Fibroblast of lung (primary cell): ENCODE data around the gene SCRN2. TPM values are rescaled to one million over a fixed set of nuclear protein-coding genes. Genes with fewer than 3 reads are reported as not detected.

ENCODE experiments used
- DNase-seq, 2 donors: peaks; one replicate each; pipeline versions ENCODE4 v3.0.0 to v3.0.0-alpha.2; 2010; ENCODE audit warnings: low read depth in 2 of 2
- H2AFZ ChIP-seq: 2 replicates; pipeline ENCODE4 v1.5.1; 2012; ENCODE audit warnings: low read length, control low read depth, inconsistent platforms
- H3K27ac ChIP-seq: 2 replicates; pipeline ENCODE4 v1.5.1; 2011; ENCODE audit warnings: low read length, control low read depth; ENCODE audit not compliant: insufficient read depth
- H3K27me3 ChIP-seq: 2 replicates; pipeline ENCODE4 v1.5.1; 2011; ENCODE audit warnings: mild to moderate bottlenecking, low read length; ENCODE audit not compliant: control insufficient read depth, insufficient read depth
- H3K36me3 ChIP-seq: 2 replicates; pipeline ENCODE4 v1.5.1; 2011; ENCODE audit warnings: low read length; ENCODE audit not compliant: control insufficient read depth, insufficient read depth
- H3K4me1 ChIP-seq: 2 replicates; pipeline ENCODE4 v1.5.1; 2011; ENCODE audit warnings: low read length; ENCODE audit not compliant: control insufficient read depth, insufficient read depth; ENCODE audit errors: extremely low read depth
- H3K4me2 ChIP-seq: 2 replicates; pipeline ENCODE4 v1.5.1; 2011; ENCODE audit warnings: low read length, control low read depth; ENCODE audit not compliant: insufficient read depth; ENCODE audit errors: extremely low read depth
- H3K4me3 ChIP-seq, 4 experiments: fragments of 200-600 bp in 1 of 4; sonication (generic) in 1 of 4; replicated peaks in 1 of 4; 2 replicates each; pipeline ENCODE4 v1.5.1; 2011 to 2016; ENCODE audit warnings: low read length in 4 of 4, low read depth in 3 of 4, mild to moderate bottlenecking in 3 of 4, control low read depth in 2 of 4, inconsistent platforms in 1 of 4, mixed read lengths in 1 of 4; ENCODE audit not compliant: insufficient read depth in 1 of 4; ENCODE audit errors: control extremely low read depth in 1 of 4
- H3K79me2 ChIP-seq: 2 replicates; pipeline ENCODE4 v1.5.1; 2012; ENCODE audit warnings: mild to moderate bottlenecking, low read length, inconsistent platforms; ENCODE audit not compliant: control insufficient read depth, insufficient read depth
- H3K9ac ChIP-seq: 2 replicates; pipeline ENCODE4 v1.5.1; 2011; ENCODE audit warnings: mild to moderate bottlenecking, low read length, control low read depth; ENCODE audit not compliant: insufficient read depth
- H3K9me3 ChIP-seq: 2 replicates; pipeline ENCODE4 v1.5.1; 2012; ENCODE audit warnings: low read depth, low read length; ENCODE audit not compliant: control insufficient read depth, insufficient read depth
- H4K20me1 ChIP-seq: 2 replicates; pipeline ENCODE4 v1.5.1; 2011; ENCODE audit warnings: low read length; ENCODE audit not compliant: control insufficient read depth, insufficient read depth; ENCODE audit errors: extremely low read depth
- CTCF ChIP-seq, 2 donors: IDR thresholded peaks in 1 of 2; conservative IDR thresholded peaks in 1 of 2; 1 replicate in 1 of 2; 2 replicates in 1 of 2; pipeline ENCODE4 v1.5.1; 2011 to 2012; ENCODE audit warnings: low read length in 2 of 2, control low read depth in 1 of 2, inconsistent platforms in 1 of 2, low read depth in 1 of 2, mild to moderate bottlenecking in 1 of 2
- EZH2 ChIP-seq: IDR thresholded peaks from 2 replicates; pipeline ENCODE4 v1.5.1; 2012; ENCODE audit warnings: low read length, control low read depth, mild to moderate bottlenecking; ENCODE audit errors: missing control alignments
- polyA plus RNA-seq, 2 donors: library from polyadenylated mRNA; depleted of rRNA in 1 of 2; stranded (reverse) in 1 of 2; unstranded in 1 of 2; fragments of >200 nt; gene quantifications; 2 replicates each; pipeline ENCODE4 v1.2.1, GENCODE V29; 2011 to 2012; ENCODE audit warnings: missing spikeins in 1 of 2
- total RNA-seq: library from RNA; depleted of rRNA; stranded (reverse); fragments of >200 nt; gene quantifications from 2 replicates; pipeline ENCODE4 v1.2.1, GENCODE V29; 2014

The SCRN2 gene
- total and polyA plus RNA-seq, 2 donors (not counting 1 experiment from before 2014, with no cell fraction given), result 10.6 to 40.8 TPM

GRCh38 chr17:47816111-47816735 lies 24.9 kb downstream of the SCRN2 start:
- no peaks in the 10 kb centered on the region for H3K4me1 ChIP-seq

GRCh38 chr17:47815106-47815918 lies 25.8 kb downstream of the SCRN2 start:
- Histone ChIP-seq H3K9ac (no peak overlapping the region), H3K36me3 (no peaks in the 10 kb centered on the region), H4K20me1 (no peaks in the 10 kb centered on the region), H3K4me1 (peaks cover 3% of the 10 kb centered on the region), H3K4me2 (no peak overlapping the region), H2AFZ (no peak overlapping the region), H3K9me3 (no peaks in the 10 kb centered on the region), H3K4me3 (no peak overlapping the region), H3K27ac (no peak overlapping the region), H3K79me2 (no peaks in the 10 kb centered on the region), H3K27me3 (peaks cover 2% of the 10 kb centered on the region)
- no peak for DNase-seq
- TF ChIP-seq CTCF (conservative IDR thresholded peaks at IDR 0.05 in 1 of 2, IDR thresholded peaks at IDR 0.05 in 1 of 2; ENCODE audit: low read depth in 1 of 2, low read length in 2 of 2) (no peak), EZH2 (no peak)

More at GRCh38 chr17:47816111-47816735, 24.9 kb downstream of the SCRN2 start:
- Histone ChIP-seq H3K79me2 (no peaks in the 10 kb centered on the region), H3K9ac (no peak overlapping the region), H3K27ac (no peak overlapping the region), H2AFZ (no peak overlapping the region), H3K4me3 (no peak overlapping the region), H3K27me3 (peaks cover under 1% of the 10 kb centered on the region), H3K4me2 (no peak overlapping the region), H4K20me1 (no peaks in the 10 kb centered on the region), H3K9me3 (no peaks in the 10 kb centered on the region), H3K36me3 (no peaks in the 10 kb centered on the region)
- DNase-seq, result no peak
- TF ChIP-seq EZH2, result no peak

GRCh38 chr17:47813512-47814031 lies 27.5 kb downstream of the SCRN2 start:
- Histone ChIP-seq H3K4me3 (no peak overlapping the region), H3K9ac (no peak overlapping the region), H3K79me2 (no peaks in the 10 kb centered on the region), H4K20me1 (no peaks in the 10 kb centered on the region), H3K9me3 (no peaks in the 10 kb centered on the region), H3K4me1 (peaks cover 4% of the 10 kb centered on the region), H3K4me2 (no peak overlapping the region), H2AFZ (no peak overlapping the region), H3K27me3 (peaks cover 2% of the 10 kb centered on the region), H3K27ac (no peak overlapping the region), H3K36me3 (peaks cover 3% of the 10 kb centered on the region)
- DNase-seq, result no peak
- TF ChIP-seq EZH2, result no peak
- no peak for TF ChIP-seq CTCF (conservative IDR thresholded peaks at IDR 0.05 in 1 of 2, IDR thresholded peaks at IDR 0.05 in 1 of 2; ENCODE audit: low read depth in 1 of 2, low read length in 2 of 2)
